ENCODE results near the gene LPCAT1. TPM values are rescaled to one million over a fixed set of nuclear protein-coding genes. Genes with fewer than 3 reads are reported as not detected.

LPCAT1 gene
- total and polyA plus RNA-seq, 2 experiments from 2014 or later: 78.0 to 255 TPM

- TF ChIP-seq, protein P1, sequence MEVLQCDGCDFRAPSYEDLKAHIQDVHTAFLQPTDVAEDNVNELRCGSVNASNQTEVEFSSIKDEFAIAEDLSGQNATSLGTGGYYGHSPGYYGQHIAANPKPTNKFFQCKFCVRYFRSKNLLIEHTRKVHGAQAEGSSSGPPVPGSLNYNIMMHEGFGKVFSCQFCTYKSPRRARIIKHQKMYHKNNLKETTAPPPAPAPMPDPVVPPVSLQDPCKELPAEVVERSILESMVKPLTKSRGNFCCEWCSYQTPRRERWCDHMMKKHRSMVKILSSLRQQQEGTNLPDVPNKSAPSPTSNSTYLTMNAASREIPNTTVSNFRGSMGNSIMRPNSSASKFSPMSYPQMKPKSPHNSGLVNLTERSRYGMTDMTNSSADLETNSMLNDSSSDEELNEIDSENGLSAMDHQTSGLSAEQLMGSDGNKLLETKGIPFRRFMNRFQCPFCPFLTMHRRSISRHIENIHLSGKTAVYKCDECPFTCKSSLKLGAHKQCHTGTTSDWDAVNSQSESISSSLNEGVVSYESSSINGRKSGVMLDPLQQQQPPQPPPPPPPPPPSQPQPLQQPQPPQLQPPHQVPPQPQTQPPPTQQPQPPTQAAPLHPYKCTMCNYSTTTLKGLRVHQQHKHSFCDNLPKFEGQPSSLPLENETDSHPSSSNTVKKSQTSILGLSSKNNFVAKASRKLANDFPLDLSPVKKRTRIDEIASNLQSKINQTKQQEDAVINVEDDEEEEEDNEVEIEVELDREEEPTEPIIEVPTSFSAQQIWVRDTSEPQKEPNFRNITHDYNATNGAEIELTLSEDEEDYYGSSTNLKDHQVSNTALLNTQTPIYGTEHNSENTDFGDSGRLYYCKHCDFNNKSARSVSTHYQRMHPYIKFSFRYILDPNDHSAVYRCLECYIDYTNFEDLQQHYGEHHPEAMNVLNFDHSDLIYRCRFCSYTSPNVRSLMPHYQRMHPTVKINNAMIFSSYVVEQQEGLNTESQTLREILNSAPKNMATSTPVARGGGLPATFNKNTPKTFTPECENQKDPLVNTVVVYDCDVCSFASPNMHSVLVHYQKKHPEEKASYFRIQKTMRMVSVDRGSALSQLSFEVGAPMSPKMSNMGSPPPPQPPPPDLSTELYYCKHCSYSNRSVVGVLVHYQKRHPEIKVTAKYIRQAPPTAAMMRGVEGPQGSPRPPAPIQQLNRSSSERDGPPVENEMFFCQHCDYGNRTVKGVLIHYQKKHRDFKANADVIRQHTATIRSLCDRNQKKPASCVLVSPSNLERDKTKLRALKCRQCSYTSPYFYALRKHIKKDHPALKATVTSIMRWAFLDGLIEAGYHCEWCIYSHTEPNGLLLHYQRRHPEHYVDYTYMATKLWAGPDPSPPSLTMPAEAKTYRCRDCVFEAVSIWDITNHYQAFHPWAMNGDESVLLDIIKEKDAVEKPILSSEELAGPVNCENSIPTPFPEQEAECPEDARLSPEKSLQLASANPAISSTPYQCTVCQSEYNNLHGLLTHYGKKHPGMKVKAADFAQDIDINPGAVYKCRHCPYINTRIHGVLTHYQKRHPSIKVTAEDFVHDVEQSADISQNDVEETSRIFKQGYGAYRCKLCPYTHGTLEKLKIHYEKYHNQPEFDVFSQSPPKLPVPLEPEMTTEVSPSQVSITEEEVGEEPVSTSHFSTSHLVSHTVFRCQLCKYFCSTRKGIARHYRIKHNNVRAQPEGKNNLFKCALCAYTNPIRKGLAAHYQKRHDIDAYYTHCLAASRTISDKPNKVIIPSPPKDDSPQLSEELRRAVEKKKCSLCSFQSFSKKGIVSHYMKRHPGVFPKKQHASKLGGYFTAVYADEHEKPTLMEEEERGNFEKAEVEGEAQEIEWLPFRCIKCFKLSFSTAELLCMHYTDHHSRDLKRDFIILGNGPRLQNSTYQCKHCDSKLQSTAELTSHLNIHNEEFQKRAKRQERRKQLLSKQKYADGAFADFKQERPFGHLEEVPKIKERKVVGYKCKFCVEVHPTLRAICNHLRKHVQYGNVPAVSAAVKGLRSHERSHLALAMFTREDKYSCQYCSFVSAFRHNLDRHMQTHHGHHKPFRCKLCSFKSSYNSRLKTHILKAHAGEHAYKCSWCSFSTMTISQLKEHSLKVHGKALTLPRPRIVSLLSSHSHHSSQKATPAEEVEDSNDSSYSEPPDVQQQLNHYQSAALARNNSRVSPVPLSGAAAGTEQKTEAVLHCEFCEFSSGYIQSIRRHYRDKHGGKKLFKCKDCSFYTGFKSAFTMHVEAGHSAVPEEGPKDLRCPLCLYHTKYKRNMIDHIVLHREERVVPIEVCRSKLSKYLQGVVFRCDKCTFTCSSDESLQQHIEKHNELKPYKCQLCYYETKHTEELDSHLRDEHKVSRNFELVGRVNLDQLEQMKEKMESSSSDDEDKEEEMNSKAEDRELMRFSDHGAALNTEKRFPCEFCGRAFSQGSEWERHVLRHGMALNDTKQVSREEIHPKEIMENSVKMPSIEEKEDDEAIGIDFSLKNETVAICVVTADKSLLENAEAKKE (CRISPR knock-in tag; IDR thresholded peaks at IDR 0.05): no peak
- TF ChIP-seq CTCF (conservative IDR thresholded peaks at IDR 0.05; ENCODE audit: low read depth in 2 of 2): no peak
- TF ChIP-seq, protein P2, sequence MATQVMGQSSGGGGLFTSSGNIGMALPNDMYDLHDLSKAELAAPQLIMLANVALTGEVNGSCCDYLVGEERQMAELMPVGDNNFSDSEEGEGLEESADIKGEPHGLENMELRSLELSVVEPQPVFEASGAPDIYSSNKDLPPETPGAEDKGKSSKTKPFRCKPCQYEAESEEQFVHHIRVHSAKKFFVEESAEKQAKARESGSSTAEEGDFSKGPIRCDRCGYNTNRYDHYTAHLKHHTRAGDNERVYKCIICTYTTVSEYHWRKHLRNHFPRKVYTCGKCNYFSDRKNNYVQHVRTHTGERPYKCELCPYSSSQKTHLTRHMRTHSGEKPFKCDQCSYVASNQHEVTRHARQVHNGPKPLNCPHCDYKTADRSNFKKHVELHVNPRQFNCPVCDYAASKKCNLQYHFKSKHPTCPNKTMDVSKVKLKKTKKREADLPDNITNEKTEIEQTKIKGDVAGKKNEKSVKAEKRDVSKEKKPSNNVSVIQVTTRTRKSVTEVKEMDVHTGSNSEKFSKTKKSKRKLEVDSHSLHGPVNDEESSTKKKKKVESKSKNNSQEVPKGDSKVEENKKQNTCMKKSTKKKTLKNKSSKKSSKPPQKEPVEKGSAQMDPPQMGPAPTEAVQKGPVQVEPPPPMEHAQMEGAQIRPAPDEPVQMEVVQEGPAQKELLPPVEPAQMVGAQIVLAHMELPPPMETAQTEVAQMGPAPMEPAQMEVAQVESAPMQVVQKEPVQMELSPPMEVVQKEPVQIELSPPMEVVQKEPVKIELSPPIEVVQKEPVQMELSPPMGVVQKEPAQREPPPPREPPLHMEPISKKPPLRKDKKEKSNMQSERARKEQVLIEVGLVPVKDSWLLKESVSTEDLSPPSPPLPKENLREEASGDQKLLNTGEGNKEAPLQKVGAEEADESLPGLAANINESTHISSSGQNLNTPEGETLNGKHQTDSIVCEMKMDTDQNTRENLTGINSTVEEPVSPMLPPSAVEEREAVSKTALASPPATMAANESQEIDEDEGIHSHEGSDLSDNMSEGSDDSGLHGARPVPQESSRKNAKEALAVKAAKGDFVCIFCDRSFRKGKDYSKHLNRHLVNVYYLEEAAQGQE (IDR thresholded peaks at IDR 0.05; ENCODE audit: unreplicated experiment): no peak
Observed at GRCh38 chr5:1419476-1420210, 104.1 kb downstream of the LPCAT1 start (continued).

Data from GM23338 (cell line).